Measurements from ENCODE around the gene LNP1.

GRCh38 chr3:100438623-100438974 lies 37.3 kb downstream of the LNP1 start:
- no peak for TF ChIP-seq EP300 (IDR thresholded peaks at IDR 0.05; ENCODE audit: low read depth)
- TF ChIP-seq POLR2A (IDR thresholded peaks at IDR 0.05) = no peak
